MCF 10A (cell line): ENCODE results near the gene CFAP46. TPM values are rescaled to one million over a fixed set of nuclear protein-coding genes. Genes with fewer than 3 reads are reported as not detected.

Experiments
- BruUV-seq: library from RNA; stranded (reverse); fragments of 400-500 nt; replicated peaks from 2 replicates; lab custom pipeline; 2021; lab: Mats Ljungman, UMichigan
- CTCF ChIA-PET: fragments of 300-600 bp; sonication (Branson Sonifier 250); formaldehyde crosslinking; extraction: SDS; loops from one replicate; lab custom pipeline; 2021; ENCODE audit warnings: antibody characterized with exemption, inconsistent platforms; lab: Yijun Ruan, JAX
- POLR2A ChIA-PET: fragments of 300-600, 350-650 bp; sonication (Branson Sonifier 250); formaldehyde crosslinking; extraction: SDS; loops from one replicate; lab custom pipeline; 2020; ENCODE audit warnings: antibody characterized with exemption, inconsistent platforms; lab: Yijun Ruan, JAX
- DNase-seq: peaks from one replicate; pipeline ENCODE4 v3.0.0-alpha.2; 2018; ENCODE audit not compliant: unreplicated experiment
- H3K27ac Mint-ChIP-seq: one replicate; pipeline ENCODE4 v1.8.0; 2022; ENCODE audit warnings: mild to moderate bottlenecking, low read depth, mixed read lengths; ENCODE audit not compliant: unreplicated experiment
- H3K27me3 Mint-ChIP-seq: one replicate; pipeline ENCODE4 v1.8.0; 2022; ENCODE audit warnings: mixed read lengths; ENCODE audit not compliant: insufficient read depth, unreplicated experiment
- H3K36me3 Mint-ChIP-seq: one replicate; pipeline ENCODE4 v1.8.0; 2022; ENCODE audit warnings: mild to moderate bottlenecking, moderate library complexity, mixed read lengths; ENCODE audit not compliant: insufficient read depth, unreplicated experiment
- H3K4me1 Mint-ChIP-seq: one replicate; pipeline ENCODE4 v1.8.0; 2022; ENCODE audit warnings: mixed read lengths; ENCODE audit not compliant: insufficient read depth, unreplicated experiment
- H3K4me3 Mint-ChIP-seq: one replicate; pipeline ENCODE4 v1.8.0; 2022; ENCODE audit warnings: mild to moderate bottlenecking, moderate library complexity, mixed read lengths; ENCODE audit not compliant: unreplicated experiment
- H3K9me3 Mint-ChIP-seq: one replicate; pipeline ENCODE4 v1.8.0; 2022; ENCODE audit warnings: mixed read lengths; ENCODE audit not compliant: unreplicated experiment
- intact Hi-C: fragments of 100-400 bp; cut with micrococcal nuclease; formaldehyde crosslinking; loops from 2 replicates; pipeline ENCODE4 v1.14.1; 2022
- total RNA-seq: library from RNA; stranded (reverse); gene quantifications from 2 replicates; pipeline ENCODE4 v1.2.3, GENCODE V29; 2022
- TF ChIP-seq, protein P1 (sequence below): fragments of 200-600 bp; IDR thresholded peaks from one replicate; pipeline ENCODE4 v1.8.0; 2022; ENCODE audit warnings: antibody characterized with exemption, mild to moderate bottlenecking; ENCODE audit not compliant: unreplicated experiment

The CFAP46 gene
- total RNA-seq, 1 experiment from 2014 or later, result 0.33 TPM

- POLR2A ChIA-PET, result no interaction called here
- TF ChIP-seq, protein P1, sequence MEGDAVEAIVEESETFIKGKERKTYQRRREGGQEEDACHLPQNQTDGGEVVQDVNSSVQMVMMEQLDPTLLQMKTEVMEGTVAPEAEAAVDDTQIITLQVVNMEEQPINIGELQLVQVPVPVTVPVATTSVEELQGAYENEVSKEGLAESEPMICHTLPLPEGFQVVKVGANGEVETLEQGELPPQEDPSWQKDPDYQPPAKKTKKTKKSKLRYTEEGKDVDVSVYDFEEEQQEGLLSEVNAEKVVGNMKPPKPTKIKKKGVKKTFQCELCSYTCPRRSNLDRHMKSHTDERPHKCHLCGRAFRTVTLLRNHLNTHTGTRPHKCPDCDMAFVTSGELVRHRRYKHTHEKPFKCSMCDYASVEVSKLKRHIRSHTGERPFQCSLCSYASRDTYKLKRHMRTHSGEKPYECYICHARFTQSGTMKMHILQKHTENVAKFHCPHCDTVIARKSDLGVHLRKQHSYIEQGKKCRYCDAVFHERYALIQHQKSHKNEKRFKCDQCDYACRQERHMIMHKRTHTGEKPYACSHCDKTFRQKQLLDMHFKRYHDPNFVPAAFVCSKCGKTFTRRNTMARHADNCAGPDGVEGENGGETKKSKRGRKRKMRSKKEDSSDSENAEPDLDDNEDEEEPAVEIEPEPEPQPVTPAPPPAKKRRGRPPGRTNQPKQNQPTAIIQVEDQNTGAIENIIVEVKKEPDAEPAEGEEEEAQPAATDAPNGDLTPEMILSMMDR, result no peak
- intact Hi-C loops, result no loop called here
- CTCF ChIA-PET, result no interaction called here
- H3K4me1 Mint-ChIP-seq, result no peaks in the 10 kb centered on the region
- H3K36me3 Mint-ChIP-seq, result no peaks in the 10 kb centered on the region
- peaks cover 3% of the 10 kb centered on the region for H3K9me3 Mint-ChIP-seq
- H3K27ac Mint-ChIP-seq, result no peak overlapping the region
- no peak for DNase-seq
- peaks cover 70% of the 10 kb centered on the region for H3K27me3 Mint-ChIP-seq
- BruUV-seq, result no TSS peak
- H3K4me3 Mint-ChIP-seq, result no peak overlapping the region
Observed at GRCh38 chr10:132880128-132880981, 62.0 kb downstream of the CFAP46 start.

DNA sequence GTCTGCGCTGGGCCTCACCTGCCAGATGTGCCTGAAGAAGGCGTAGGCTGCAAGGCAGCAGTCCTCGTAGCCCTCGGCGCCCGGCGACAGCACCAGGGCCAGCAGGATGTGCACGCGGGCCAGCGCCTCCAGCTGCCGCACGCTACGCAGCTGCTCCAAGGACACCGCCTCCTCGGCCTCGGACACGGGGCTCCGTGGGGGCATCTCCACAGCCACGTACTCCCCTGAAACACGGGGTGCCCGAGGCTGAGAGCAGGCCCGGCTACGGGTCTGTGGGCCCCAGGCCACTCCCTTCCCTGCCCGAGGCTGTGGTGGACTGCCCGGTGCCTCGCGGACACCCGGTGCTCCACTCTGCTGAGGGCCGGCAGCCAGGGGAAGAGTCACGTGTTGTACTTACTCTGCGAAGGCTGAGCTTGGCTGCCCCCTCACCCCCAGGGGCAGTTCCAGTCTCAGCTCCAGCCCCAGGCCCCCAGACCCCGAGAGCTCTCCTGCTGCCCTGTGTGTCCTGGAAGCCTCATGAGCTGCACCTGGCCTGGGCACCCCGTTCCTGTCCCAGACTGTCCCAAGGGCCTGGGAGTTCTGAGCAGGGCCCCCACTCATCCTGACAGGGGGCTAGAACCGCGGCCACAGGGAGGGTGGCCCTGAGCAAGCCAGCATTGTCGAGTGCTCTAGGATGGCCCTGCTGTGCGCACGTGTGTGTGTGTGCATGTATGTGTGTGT lies 62.8 kb downstream of the CFAP46 start:
- POLR2A ChIA-PET, result no interaction called here

DNA sequence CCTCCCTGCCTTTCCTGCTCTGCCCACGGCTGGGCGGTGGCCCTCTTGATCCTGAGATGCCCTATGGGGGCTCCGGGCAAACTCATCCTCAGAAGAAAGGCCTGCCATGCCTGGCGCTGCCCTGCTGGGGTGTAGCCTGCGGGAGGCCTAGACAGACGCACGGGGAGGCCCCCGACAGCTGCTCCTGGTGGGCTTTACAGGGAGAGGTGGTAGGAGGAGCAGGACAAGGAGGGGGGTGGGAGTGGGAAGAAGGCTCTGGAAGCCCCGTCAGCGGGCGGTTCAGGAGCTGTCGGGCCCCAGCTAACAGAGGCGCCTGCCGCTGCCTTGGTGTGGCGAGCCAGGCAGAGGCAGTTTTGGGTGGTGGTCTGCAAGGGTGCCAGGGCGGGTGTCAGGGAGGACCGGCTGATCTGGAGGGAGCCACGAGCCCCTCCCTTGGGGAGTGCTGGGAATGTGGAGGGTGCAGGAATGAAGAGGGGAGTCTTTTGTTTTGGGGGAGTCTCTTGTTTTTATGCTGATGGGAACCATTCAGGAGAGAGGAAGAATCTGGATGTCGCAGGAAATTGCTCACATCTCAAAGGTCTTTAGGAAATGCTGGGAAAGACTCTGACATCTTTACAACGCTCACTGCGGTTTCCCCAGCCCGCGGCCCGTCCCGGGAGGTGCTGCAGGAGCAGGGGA lies 63.5 kb downstream of the CFAP46 start:
- BruUV-seq, result no TSS peak
- intact Hi-C loops, result no loop called here
- TF ChIP-seq, protein P1, result no peak
- no peak overlapping the region for H3K4me3 Mint-ChIP-seq
- peaks cover 7% of the 10 kb centered on the region for H3K9me3 Mint-ChIP-seq
- no peak overlapping the region for H3K27ac Mint-ChIP-seq
- no peaks in the 10 kb centered on the region for H3K4me1 Mint-ChIP-seq
- ChIA-PET CTCF (no interaction called here), POLR2A (no interaction called here)
- H3K36me3 Mint-ChIP-seq, result no peaks in the 10 kb centered on the region
- no peak for DNase-seq
- H3K27me3 Mint-ChIP-seq, result peaks cover 69% of the 10 kb centered on the region

More for the DNA sequence above, 62.8 kb downstream of the CFAP46 start:
- H3K4me3 Mint-ChIP-seq, result no peak overlapping the region
- H3K36me3 Mint-ChIP-seq, result no peaks in the 10 kb centered on the region
- peaks cover 69% of the 10 kb centered on the region for H3K27me3 Mint-ChIP-seq
- TF ChIP-seq, protein P1, result no peak
- no TSS peak for BruUV-seq
- intact Hi-C loops, result no loop called here
- H3K9me3 Mint-ChIP-seq, result peaks cover 7% of the 10 kb centered on the region
- DNase-seq, result no peak
- H3K27ac Mint-ChIP-seq, result no peak overlapping the region
- no peaks in the 10 kb centered on the region for H3K4me1 Mint-ChIP-seq
- CTCF ChIA-PET, result no interaction called here

- peaks cover 7% of the 10 kb centered on the region for H3K9me3 Mint-ChIP-seq
- POLR2A ChIA-PET, result no interaction called here
- H3K4me1 Mint-ChIP-seq, result no peaks in the 10 kb centered on the region
- H3K27ac Mint-ChIP-seq, result no peak overlapping the region
- H3K4me3 Mint-ChIP-seq, result no peak overlapping the region
- H3K36me3 Mint-ChIP-seq, result no peaks in the 10 kb centered on the region
- TF ChIP-seq, protein P1, result no peak
- BruUV-seq, result no TSS peak
- intact Hi-C loops, result no loop called here
- CTCF ChIA-PET, result no interaction called here
- no peak for DNase-seq
- peaks cover 69% of the 10 kb centered on the region for H3K27me3 Mint-ChIP-seq
Observed at GRCh38 chr10:132878091-132878729, 64.2 kb downstream of the CFAP46 start.
